DMS53 (cell line): Measurements from ENCODE around the gene GALNT2.

Experiments used
- DNase-seq: peaks from one replicate; lab custom pipeline; 2025; lab: John Stamatoyannopoulos, UW

Gene GALNT2

DNA sequence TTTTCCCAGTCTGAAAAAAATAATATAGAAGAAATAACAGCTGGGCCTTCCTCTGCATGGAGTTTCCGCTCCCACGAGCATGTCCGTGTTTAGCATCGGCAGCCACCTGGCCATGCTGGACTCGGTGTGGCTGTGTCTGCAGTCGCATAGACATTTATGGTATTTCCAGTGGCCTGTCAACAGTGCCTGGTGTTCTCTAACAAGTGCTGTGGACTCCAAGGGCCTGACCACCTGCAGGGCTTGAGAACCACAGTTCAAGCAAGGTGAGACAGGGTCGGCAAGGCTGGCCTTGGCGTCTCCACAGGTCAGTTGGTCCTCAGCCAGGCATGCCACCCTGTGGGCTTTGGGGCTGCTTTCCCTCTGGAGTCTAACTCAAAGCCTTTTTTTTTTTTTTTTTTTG, 234.3 kb downstream of the GALNT2 start:
- no peak for DNase-seq

DNA sequence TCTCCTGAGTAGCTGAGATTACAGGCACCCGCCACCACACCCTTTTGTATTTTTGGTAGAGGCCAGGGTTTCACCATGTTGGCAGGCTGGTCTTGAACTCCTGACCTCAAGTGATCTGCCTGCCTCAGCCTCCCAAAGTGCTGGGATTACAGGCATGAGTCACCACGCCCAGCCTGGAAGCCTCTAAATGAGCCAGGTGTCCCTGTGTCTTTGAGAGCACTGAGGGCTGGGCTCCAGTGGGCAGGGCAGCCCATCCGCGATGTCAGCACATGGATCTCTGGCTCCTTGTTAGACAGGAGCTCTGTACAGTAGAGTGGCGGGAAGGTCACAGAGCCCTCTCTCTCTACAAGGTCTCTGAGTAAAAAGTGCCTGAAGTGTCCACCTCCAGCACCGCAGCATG, 234.8 kb downstream of the GALNT2 start:
- DNase-seq, result no peak

DNA sequence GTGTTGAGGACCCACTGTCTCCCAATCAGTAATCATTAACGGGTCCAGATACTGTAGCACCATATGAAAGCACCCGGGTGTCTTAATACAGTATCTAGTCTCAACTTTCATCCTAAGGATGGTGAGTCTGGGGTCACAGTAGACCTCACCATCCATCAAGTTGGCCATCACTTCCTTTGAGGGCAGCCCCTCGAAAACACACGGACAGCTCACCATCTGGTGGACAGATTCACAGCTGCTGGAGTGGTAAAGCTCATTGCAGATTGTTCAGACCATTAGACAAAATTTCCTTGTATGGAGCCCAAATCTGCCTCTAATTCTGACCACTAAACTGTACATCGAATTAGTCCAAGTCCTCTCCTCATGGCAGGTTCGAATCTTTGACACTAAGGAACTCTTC, 236.0 kb downstream of the GALNT2 start:
- no peak for DNase-seq

DNA sequence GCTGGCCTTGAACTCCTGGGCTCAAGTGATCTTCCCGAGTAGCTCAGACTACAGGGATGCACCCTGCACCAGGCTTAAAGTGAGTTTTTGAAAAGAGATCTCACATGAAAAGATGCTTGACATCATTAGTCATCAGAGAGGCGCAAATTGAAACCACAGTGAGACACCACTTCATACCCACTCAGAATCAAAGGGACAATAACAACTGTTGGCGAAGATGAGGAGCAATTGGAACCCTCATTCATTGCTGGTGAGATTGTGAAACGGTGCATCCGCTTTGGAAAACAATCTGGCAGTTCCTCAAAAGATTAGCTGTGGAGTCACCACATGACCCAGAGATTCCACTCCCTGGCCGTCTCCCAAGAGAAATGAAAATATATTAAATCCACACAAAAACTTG, 236.8 kb downstream of the GALNT2 start:
- DNase-seq, result peak; percentile 76

DNA sequence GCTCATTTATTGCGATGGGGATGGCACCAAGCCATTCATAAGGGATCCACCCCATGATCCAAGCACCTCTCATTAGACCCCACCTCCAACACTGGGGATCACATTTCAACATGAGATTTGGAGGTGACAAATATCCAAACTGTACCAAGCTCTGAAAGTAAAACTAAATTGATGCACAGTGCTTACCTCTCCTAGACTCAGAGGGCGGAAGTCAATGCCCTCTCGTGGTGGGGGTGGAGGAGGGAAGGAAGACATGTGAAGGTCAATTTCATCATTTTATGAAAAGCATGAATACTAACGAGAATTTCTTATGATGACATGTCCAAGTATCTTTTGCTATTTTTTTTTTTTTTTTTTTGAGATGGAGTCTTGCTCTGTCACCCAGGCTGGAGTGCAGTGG, 239.1 kb downstream of the GALNT2 start:
- no peak for DNase-seq

DNA sequence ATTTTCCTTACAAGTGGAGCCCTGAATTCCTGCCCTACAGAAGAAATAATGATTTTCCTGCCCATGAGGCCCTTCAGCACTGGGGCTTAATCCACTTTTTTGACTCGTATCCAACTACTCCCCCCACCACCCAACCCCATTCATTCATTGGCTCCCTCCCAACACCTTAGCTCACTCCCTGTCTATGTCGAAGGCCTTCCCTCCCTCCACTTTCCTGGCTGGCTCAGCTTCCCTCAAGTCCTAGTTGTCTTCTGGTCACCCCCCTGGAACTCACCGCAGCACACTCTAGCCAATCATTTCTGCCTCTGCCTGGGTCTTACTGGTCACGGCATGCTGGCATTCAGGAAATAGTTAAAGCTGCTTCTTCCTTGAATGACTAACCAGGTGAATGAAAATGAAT, 240.2 kb downstream of the GALNT2 start:
- no peak for DNase-seq

DNA sequence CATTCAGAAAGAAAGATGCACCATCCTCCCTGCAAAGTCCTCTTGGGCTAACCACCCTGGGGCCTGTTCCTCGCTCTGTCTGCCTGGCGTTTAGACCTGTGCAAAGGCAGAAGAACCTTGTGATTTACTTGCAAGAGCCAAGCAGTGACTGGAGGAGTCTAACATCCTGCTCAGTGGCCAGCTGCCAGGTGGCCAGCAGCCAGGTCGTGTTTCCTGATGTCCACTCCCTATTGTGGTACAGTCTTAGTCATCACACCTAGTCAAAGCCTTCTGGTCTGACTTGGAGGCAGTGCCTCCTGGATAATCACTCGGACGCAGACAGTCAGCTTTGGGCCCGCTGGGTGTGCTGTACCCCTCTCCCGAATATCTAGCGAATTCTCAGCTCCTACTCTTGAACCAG, 241.0 kb downstream of the GALNT2 start:
- DNase-seq, result peak; percentile 80

DNA sequence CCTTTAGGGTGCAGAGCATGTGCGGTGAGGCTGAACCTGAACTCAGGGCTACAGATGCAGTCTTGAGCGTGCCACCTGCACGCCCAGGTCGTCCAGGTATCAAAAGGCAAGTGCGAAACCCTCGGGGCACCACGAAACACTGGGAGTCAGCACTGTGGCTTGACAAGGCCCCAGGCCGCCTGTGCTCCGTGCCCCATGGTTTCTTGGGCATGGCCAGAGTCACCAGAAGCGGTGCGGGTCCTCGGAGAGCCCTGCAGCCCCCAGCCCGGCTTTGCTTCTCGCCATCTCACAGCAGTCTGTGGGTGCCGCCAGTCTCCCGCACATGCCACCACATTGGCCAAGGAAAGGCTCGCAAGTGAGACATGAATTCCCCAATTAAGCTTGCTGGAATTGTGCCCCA, 241.8 kb downstream of the GALNT2 start:
- DNase-seq, result no peak

DNA sequence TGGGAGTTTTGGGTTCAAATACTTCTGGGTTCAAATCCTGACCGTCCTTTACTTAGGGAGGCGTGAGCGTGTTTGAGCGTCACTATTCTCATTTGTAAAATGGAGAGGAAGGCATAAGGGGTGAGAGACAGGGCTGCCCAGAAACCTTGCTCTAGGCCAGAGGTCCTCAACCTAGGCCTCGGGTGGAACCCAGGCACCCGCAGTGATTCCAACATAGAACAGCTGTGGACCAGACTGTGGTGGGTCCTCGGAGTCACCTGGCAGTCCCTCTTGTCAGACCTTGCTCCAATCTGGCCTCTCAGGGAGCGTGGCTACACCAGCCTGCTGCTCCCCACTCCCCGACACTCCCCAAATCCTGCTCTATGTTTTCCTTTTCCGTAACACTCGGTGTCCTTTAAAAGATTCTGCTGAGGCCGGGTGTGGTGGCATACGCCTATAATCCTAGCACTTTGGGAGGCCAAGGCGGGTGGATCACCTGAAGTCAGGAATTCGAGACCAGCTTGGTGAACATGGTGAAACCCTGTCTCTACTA, 242.7 kb downstream of the GALNT2 start:
- DNase-seq, result no peak

DNA sequence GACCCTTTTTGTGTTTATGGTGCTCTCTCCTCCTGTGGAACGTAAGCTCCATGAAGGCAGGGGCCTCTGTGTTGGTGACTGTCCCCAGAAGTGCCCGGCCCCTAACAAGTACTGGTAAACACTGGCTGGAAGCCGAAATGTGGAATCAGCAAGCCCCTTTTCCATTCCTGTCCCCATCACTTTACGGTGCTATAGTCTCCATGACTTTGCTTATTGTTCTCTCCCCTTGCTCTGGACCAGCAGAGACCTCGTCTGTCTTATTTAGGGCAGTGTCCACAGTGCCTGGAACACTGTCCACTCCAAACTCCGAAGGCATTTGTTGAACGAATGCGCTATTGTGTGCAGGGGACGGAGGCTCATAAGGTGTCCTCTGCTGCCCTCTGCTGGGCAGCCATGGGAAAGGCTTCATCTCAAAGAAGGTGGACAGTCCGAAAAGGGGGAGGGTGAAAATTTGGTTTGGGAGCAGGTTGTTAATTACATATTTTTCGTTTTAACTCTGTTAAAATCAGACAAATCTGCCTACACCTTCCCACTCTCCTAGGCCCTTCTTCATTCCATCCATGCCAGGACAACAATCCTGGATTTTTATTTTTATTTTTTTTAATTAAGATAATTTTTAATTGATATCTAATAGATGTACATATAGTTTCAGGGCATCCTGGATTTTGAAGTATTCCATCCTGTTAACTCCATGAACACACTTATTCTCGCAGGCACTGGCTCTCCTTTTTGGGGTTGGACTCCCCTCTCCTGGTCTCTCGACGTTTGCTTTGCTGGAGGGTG, 243.5 kb downstream of the GALNT2 start:
- peak; percentile 88 for DNase-seq

DNA sequence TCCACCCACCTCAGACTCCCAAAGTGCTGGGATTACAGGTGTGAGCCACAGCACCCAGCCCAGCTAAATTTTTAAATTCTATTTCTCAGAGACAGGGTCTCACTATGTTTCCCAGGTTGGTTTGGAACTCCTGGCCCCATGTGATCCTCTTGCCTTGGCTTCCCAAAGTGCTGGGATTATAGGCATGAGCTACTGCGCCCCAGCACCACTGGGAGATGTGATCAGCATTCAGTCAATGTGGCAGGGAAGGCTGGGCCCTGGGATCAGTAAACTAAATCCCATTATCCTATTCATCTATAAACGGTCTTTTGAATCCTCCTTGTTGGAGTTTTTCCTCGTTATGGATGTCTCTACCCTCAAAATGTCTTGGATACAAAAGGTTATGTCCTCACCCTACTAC, 245.6 kb downstream of the GALNT2 start:
- no peak for DNase-seq

DNA sequence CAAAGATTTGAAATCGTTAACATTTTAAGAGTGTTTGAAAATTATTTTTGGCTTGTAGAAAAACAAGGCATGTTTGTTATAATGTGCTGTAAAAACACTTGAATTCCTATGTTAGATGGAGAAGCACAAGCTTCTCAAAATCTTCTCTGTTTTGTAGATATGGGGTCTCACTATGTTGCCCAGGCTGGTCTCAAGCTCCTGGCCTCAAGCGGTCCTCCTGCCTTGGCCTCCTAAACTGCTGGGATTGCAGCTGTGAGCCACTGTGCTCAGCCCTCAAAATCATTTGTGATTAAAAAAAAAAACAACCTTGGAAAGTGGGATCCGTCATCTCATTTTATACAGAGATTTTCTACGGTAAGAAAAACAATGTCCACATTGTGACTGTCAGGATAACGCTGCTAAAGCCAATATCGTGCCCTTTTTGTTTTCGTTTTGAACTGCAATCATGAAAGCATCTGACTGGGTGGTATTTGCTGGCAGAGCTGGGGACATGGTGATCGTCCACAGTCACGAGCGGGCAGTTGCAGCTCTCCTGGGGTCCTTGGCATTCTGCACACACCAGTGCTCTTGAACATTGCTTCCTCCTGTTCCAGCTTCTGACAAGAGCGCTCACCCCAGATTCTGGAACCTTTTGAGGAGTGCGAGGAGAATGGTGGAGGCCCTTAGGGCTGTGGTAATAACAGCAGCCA, 246.6 kb downstream of the GALNT2 start:
- no peak for DNase-seq

DNA sequence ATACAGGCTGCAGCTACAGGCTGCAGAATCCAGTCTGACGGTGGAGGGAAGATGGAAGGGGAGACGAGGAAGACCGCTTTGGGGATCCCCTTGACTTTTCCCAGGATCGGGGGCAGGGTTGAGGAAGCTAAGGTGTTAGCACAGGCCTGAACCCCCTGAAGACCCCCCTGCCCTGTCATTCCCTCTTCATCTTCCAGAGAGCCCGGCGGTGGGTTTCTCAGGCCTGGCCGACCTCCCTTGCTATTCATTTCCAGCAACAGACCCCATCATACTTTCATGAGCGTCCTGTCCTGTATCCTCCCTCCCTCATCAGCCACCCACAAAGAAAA, 247.1 kb downstream of the GALNT2 start:
- DNase-seq, result no peak

DNA sequence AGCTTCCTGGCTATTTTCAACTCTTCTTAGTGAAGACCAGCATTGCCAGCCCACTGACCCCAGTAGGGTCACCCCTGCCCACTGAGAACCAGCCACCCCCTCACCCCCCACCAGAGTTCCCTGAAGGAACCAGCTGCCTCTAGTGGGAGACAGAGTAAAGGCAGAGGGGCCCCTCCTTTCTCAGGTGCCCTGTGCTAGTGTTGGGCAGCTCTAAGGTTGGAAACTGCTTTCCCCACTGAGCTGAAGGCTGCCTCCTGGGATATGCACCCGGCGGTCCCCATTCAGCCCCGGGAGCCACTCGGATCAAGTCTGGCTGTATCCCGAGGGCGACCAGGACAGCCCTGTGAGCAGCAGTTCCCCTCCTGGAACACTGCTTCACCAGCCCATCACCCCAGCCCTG, 248.1 kb downstream of the GALNT2 start:
- no peak for DNase-seq

DNA sequence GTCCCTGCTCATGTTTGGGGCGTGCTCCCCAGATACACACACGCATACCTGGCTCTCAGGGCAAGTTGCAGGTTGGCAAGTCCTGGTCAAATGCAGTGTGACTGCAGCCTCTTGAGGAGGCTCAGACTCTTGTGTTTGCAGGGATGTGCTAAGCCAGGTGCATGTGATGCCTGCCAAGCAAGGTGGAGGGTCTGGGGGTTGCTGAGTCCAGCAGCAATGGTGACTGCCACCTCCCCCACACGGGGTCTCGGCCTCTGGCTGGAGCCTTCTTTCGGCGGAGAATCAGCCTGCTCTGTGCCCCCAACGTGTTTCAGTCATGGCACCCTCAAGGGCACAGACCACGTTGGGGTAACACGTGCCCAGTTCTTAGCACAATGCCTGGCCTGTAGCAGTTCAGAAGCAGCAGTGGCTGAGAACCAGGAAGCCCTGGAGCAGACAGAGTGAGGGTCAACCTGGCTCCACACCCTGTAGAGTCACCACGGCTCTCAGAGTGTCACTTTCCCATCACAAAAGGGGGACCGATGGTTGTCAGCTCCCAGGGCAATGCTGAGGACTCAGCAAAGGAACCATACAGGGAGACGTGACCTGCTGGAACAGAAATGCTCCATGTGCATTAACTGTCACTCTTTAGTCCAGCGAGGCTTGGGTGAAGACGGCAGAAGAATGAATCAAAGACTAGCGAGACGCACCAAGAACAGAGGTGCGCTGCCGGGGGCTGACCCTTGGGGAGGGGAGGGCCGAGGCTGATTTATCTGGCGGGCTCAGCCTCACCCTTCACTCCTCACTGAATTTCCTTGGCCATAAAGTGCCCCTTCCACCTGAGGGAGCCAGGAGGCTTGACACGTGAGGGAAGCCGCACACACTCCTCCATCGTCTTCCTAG, 250.1 kb downstream of the GALNT2 start:
- no peak for DNase-seq

DNA sequence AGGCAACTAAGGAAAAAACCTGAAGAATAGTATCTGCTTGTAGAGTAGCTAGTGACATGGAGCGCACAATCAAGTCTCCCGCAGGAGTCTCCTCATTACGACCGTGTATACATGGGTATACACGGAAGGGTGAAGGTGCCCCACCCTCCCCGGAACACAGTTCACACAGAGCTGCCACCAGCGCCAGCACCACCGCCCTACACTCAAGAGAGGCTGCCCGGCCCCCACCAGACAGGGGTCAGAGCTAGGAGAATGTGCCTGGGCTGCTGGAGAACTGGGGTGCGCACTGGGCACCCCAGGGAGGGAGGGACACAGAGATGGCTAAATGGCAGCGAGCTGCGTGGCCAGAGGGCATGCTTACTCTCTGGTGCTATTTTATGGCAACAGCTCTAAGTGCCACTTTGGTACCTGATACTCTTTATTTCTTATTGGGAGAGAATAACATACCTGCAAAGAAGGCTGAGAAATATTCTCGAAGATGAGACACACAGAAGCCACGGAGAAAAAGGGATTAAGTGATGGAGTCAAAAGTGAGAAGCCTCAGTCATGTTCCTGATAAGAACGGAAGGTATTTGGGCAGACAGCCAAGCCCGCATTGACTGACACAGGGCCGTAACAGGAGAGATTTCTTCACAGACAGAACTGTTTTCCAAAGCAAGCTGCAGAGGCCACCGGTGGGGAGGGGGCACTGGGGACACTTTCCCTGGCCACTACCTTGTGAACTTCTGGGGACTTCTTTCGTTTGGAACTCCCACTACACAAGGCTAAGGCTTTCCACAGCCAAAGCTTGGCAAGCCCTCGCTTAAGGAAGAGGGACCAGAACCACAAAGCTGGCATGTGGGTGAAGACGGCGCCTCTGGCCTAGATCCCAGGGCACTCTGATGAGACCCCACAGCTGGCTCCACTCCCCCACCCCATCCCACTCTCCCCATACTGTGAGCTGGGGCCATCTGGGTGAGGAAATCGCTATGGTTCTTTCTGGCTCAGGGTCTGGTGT, 251.1 kb downstream of the GALNT2 start:
- peak; percentile 13 for DNase-seq

DNA sequence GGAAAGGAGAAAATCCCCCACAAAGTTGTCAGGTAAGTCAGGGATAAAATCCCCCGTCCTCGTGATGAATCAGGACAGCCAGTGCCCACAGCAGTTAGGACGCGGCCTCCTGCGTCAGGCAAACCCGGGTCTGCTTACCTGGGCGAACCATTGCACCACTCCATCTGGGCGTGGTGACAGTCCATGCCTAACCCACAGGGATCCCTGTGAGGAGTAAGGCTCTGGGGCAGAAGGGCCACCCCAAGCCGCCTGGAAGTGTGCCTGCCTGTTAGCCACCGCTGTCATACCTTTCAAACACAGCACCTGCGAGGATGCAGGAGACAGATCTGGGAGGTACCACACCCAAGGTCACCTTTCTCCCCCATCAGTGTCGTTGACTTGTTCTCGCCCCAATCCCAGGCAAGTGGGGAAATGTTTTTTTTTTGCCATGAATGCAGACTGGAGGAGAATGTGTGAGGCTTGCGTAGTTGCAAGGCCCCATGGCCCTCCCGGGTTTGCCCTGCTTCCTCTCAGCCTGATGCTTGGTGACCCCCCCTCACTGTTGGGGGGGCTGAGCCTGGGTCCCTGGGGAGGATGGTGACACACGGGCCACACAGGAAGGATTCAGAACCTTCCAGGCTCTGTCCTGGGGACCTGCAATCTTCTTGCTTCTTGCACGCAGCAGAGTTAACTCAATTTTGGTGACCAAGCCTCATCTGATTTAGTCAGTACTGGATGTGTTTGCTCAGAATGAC, 252.1 kb downstream of the GALNT2 start:
- no peak for DNase-seq

DNA sequence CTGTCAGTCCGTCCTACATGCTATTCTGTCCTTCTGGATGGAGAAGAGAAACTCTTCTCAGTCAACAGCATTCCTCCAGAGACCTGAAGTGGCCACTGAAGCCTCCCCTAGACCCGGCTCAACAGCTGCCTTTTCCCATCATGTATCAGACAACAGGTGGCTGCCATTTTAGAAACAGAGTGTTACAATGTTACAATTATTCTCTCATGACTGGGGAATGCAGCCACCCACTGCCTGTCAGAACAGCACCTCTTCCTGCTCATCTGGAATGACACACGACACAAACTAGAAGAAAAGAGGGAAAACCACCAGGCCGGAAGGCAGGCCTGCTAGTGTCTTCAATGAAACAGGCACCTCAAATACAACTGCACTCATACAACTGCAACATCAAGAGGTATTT, 253.8 kb downstream of the GALNT2 start:
- DNase-seq, result no peak

DNA sequence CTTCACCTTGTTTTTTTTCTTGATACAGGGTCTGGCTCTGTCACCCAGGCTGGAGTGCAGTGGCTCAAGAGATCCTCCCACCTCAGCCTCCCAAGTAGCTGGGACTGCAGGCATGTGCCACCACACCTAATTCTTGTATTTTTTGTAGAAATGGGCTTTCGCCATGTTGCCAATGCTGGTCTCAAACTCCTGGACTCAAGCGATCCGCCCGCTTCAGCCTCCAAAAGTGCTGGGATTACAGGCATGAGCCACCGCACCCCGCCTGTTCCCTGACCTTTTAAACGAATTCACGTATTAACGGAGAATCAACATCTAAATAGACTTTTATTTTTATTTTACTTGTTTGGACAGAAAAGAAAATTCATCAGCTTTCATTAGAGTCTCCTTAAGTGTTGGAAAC, 254.3 kb downstream of the GALNT2 start:
- DNase-seq, result no peak

DNA sequence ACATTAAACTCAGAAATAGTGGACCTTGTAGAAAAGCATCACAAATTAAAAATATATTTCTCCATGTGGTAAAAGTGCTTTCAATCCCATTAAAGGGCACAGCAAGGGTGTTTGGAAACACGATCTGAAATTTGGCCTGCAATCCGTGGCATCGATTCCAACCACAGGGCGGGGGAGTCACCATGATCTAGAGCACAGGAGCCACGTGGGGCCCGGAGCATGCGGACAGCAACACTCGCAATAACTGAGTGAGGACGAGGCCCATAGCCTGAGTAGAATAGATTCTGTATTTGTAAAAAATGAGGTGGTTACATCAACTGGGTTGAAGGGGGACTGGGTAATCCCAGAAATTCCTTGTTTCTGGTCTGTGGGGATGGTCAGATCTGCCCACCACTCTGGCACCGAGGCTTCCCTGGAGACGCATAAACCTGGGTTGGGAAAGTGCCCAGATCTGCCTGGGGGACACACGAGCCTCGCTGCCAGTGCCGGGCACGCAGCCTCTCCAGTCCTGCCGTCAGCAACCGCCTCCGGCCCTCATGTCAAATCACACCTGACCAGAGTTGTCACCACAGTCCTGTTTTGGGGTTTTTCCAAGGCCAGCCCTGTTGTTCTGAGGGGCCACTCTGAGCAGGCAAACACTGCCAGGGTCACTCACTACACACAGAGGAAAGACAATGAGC, 254.8 kb downstream of the GALNT2 start:
- DNase-seq, result no peak
